ENCODE measurements around the gene TEX13D.

Gene TEX13D

GRCh38 chrX:124348885-124349453 is 16.5 kb downstream of the TEX13D start:
- DNase-seq: no peak

GRCh38 chrX:124354648-124355047 is 22.2 kb downstream of the TEX13D start:
- DNase-seq: no peak

- DNase-seq: no peak
Measured at GRCh38 chrX:124358800-124359383, 26.4 kb downstream of the TEX13D start.

GRCh38 chrX:124362072-124362471 is 29.6 kb downstream of the TEX13D start:
- no peak for DNase-seq

GRCh38 chrX:124362761-124363160 is 30.3 kb downstream of the TEX13D start:
- DNase-seq: no peak

- DNase-seq: no peak
Measured at GRCh38 chrX:124369722-124370121, 37.3 kb downstream of the TEX13D start.

GRCh38 chrX:124373348-124373747 is 40.9 kb downstream of the TEX13D start:
- no peak for DNase-seq

GRCh38 chrX:124378643-124379042 is 46.2 kb downstream of the TEX13D start:
- no peak for DNase-seq

GRCh38 chrX:124383354-124383753 is 50.9 kb downstream of the TEX13D start:
- DNase-seq: no peak

- no peak for DNase-seq
Measured at GRCh38 chrX:124386401-124386800, 53.9 kb downstream of the TEX13D start.
